ENCODE data around the gene THSD7A.
"Not testable (repeated sequence)": the region's sequence is repeated elsewhere in the genome, so short reads cannot be mapped to it uniquely, and the experiment has no call there.

THSD7A gene

DNA sequence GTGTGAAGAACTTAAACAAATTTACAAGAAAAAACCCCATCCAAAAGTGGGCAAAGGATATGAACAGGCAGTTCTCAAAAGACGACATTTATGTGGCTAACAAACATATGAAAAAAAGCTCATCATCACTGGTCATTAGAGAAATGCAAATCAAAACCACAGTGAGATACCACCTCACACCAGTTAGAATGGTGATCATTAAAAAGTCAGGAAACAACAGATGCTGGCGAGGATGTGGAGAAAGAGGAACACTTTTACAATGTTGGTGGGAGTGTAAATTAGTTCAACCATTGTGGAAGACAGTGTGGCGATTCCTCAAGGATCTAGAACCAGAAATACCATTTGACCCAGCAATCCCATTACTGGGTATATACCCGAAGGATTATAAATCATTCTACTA lies 388.1 kb downstream of the THSD7A start:
- not testable (repeated sequence) for DNase-seq

DNA sequence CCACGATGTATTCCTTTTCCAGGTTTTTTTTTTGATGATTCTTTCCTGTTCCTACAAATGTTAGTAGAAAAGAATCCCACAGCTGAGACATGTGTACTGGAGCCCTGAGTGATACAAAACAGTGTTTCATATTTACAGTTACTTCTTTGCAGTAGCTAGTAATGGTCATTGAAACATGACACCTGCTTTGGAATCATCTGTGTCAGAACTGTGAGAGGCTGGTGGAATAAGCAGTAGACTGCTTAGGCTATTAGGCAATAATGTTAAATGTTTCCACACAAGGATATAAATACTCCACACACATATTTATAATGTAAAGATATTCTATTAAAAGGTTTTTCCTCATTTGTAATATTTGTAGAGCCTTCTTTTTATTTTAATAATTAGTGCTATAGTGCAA lies 394.0 kb downstream of the THSD7A start:
- no peak for DNase-seq

DNA sequence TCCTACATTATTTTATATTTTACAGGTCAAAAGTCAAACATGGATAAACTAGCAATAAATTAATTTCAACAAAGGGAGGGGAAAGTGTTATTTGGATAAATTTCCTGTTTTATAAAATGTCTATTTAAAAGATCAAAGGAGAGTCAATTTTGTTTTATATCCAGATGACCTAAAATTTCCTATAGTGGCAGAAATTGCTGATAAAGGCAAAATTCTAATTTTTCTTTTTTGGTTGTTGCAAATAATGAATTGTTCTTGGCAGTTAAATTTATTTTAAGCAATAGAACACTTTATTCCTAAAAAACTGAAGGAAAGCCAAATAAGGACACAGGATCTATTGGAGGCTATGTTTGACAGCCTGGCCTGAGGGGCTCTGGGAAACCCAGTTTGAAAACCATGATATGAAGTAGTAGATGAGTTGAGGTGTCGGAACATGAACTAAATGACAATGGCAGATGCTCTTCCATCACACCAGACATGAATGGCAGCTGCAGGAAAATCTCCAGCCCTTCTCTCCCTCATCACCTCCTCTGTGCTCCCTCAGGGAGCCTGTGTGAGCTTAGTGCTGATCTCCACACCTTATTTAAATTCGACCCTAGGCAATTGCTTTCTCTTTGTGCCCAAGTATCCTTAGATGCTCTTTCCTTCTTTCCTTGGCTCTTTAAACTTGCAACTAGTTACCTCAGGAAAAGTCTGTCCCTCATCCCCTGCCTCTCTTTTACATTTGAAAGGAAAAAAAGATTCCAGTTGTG lies 395.0 kb downstream of the THSD7A start:
- DNase-seq: no peak

DNA sequence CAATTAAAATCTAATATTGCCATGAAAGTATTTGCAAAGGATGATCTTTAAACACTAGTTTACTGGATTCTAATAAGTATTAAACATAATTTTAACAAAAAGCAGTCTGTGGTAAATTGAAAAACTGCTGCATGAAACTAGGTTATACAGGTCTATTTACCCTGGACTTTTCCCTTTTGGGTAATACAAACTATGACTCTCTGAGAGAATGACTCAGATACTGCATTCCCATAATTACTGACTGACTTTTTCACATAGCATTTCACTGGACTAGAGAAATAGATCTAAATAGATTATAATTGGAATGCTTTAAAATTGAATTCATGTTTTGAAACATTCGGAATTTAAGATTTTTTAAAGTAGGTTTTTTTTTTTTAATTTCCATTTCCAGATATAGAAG lies 395.7 kb downstream of the THSD7A start:
- no peak for DNase-seq

DNA sequence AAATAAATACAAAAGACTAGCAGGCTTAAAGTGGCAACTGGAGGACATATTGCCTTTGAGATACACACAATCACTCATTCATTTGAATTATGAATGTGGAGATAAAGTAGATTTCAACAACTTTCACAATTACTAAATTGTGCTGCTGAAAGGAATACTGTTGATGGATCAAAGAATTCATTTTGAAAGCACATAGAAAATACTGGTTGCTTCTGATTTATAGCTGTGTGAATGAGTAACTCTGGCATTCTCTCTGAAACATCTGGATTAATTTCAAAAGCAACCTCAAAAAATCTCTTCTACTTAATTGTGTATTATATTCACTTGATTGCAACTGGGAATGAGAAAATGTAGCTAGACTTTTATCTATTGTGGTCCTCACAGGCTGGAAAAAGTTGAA lies 397.6 kb downstream of the THSD7A start:
- DNase-seq: no peak

DNA sequence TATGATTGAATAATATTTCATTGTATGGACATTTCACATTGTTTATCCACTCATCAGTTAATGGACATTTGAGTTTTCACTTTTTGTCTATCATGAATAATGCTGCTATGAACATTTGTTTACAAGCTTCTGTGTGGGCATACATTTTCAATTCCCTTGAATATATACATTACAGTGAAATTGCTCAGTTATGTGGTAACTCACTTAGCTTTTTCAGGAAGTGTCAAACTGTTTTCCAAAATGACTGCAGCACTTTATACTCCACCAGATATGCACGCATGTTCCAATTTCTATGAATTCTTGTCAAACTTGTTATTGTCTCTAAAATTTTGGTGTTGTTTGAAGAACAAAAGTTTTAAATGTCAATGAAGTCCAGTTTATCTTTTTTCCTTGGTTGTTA lies 401.2 kb downstream of the THSD7A start:
- DNase-seq: no peak

DNA sequence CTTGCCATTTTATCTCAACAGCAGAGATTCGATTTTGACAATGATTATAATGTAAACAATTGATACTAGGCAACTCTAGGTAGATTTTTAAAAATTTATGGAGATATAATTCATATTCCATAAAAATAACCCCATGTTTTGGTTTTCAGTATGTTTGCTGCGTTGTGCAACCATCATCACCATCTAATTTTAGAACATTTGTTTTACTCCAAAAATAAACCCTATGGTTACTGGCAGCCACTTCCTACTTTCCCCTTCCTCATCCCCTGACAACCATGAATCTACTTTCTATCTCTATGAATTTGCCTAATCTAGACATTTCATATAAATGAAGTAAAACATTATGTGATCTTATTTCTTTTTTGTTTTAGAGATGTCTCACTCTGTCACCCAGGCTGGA lies 401.9 kb downstream of the THSD7A start:
- DNase-seq: no peak

DNA sequence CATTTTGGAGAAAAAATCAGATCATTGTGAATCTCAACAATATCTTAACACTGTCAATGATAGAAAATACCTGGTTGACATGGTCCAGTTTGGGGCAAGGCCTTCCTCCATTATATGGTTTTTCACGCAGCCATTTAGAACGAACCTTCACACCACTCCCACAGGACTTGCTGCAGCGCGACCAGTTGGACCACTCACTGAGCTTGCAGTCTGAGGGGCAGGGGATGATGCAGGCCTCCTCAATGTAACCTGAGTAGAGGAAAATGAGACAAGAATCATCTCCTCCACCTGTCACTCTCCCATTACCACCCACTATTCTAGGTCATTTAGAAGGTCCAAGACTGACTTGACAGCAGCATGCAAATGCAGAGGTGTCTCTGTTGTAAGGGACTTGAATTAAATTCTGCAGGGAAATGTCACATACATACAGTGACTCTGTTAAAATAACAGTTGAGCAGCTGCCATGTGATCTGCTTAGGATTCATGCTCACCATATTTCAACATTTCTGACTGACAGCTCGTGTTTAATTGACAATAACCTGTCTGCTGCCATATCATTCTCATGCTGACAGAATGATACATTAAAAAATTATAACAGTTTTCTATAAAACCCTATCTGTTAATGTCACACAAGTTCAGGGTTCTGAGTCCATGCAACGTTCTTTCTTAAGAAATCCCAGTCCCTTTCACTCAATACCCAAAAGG lies 403.0 kb downstream of the THSD7A start:
- DNase-seq: no peak

DNA sequence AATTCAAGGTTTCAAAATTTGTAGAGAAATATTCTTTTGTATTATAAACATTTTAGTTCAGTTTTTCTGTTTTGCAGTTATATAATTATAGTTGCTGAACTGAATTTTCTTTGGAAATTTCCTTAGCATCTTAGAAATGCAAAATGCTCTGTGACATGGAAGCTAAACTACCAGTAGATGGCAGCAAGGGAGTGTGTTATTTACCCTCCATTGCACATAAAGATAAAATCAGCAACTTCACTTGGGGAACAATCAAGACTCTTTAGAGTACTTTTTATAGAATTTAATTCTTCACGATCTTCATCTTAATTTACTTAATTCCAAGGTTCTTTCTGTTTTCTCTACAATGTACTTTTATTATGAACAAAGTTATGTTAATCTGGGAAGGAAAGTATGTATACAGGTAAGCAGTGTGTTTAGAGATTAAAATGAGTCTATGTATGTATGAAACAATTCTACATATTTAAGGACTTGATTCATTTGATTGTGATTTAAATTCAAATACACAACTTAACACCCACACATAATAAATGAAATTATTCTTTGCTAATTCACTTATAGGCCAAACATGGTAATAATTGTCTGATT lies 404.2 kb downstream of the THSD7A start:
- DNase-seq: no peak

DNA sequence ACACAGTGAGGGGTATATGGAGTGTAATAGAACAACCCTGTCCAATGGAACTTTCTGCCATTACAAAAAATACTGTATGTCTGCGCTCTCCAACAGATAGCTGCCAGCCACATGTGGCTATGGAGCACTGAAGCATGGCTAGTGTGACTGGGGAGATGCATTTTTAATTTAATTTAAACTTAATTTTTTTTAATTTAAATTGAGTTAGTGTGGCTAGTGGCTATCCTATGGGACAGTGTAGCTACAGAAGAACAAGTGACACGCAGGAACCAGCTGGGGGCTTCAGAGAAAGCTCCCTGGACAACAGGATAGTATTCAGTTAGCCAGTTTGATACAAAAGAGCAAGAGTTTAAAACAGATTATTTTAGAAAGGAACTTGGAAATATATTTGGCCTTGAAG lies 408.0 kb downstream of the THSD7A start:
- no peak for DNase-seq

DNA sequence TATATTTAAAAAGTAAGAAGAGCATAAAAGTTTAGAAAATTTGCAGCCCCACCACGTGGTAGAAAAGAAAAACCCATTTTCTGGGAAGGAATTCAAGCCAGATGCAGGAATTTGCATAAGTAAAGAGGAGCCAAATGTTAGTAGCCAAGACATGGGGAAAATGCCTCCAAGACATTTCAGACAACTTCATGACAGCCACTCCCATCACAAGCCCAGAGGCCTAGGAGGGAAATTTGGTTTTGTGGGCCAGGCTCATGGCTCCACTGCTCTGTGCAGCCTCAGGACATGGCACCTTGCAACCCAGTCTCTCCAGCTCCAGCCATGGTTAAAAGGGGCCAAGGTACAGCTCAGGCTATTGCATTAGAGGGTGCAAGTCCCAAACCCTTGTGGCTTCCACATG lies 411.9 kb downstream of the THSD7A start:
- no peak for DNase-seq

DNA sequence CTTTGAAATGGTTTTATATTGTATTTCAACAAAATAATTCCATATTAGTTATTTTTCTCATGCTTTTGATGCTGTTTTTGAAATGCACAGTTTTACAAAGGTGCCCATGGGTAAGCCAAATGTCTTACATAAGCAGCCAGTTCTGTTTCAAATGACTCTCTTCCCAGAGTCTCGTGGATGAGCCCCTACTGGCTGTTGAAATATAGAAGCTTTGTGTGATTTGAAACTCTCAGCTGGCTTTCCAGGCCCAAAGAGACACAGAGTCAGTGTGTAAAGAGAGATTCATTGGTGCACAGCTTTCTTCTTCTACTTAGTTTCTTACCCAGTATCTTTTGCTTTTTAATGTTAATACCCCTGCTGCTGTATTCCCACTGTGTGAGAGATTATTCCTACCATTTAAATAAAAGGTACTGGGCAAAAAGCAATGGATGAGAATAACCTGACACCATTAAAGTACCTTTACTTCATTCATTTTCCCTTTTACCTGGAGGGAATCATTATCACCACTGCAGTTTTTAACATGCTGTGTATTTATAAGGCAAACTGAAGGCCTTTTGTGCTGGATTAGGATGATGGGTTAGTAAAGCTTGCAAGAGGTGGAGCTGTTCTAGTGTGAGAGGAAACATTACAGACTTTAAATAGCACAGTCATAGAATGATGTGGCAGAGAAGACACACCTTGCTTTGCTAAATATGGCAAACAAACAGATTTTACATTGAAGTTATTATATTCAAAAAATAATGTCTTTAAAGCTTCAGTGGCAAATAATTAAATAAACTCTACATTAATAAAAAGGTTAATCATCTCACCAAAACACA lies 415.1 kb downstream of the THSD7A start:
- no peak for DNase-seq

DNA sequence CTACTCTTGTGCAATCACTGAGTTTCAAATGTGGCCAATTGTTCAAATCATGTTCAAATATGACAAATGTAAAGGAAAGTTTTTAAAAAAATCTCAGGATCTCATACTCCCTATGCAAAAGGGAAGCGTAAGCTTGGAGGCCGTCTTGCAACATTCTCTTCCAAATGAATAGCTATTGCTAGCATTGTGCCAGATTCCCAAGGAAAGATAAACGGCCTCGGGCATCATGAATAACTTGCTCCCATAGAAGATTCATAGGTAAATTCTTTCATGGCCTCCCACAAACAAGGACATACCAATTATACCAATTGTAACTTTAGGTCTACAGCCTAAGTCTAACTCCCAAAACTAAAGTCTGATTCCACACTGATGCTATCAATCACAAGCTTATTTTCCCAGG lies 416.9 kb downstream of the THSD7A start:
- no peak for DNase-seq

DNA sequence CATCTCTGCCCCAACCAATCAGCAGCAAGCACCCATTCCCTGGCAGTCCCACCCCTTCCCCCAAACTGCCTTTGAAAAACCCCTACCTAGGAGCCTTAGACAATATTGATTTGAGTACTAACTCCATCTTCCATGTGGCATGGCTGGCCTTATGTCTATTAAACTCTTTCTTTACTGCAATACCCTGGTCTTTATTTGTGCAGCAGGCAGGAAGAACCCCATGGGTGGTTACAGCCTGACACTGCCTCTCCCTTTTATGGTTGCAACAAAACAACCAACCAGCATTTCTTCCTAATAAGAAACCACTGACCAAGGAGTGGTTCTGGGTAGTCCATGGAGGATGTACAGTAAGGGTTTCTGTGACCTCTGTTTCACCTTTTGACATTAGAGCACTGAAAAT lies 418.1 kb downstream of the THSD7A start:
- DNase-seq: no peak

DNA sequence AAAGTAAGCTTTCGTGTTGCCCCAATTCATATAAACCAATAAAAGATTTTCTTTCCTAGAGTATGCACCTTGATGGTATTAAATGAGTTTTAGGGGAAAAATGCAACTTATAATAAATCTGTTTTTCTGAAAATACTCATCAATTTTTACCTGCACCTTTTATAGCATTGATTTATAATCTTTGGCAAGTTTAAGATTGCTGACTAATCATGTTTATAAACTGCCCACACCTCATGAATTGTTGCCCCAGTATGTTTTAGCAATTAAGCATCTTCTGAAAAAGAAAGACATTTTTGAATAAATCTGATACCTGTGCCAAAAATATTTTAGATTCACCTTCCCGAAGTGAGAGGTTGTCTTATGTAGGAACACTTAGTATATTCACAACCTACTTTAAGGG lies 420.0 kb downstream of the THSD7A start:
- no peak for DNase-seq

DNA sequence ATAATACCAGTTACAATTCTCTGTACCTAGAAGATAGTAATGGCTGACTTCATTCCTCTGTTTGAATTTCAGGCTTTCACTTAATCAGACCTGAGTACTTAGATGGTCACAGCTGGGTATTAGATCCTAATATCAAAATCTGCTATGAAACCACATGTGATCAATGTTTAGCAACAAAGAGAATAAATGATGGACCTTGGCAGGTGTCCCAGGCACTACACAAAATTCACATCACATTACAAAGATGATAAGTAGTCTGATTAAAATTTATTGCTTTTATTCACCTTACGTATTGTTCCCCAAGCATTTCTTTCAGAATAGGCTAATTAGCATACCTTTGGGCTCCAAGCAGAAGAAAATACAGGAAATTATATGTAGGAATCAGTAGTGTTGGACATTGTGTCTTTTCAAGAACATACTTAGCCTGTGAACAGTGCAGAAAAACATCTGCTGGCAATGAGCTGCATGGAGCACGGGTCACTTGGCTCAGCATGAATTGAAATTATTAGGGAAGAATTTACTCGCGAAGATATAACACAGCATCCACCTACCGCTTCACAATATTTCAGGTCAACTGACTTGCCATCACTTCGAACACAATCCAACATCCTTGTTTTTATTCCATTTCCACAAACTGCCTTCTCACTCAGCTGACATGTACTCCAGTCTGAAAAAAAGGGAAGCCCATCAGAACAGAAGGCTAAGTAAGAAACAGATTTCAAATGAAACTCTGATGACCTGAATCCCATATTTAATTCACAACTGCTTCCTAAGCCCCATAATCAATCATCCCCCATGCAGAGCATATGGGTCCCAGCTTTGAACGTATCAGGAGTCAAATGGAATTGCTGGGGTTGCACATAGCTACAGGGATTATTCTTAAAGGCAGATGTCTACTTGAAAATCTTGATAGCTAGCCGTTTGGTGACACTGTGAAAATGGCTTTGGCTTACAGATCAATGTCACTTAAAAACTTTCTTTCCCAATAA lies 421.0 kb downstream of the THSD7A start:
- DNase-seq: no peak

DNA sequence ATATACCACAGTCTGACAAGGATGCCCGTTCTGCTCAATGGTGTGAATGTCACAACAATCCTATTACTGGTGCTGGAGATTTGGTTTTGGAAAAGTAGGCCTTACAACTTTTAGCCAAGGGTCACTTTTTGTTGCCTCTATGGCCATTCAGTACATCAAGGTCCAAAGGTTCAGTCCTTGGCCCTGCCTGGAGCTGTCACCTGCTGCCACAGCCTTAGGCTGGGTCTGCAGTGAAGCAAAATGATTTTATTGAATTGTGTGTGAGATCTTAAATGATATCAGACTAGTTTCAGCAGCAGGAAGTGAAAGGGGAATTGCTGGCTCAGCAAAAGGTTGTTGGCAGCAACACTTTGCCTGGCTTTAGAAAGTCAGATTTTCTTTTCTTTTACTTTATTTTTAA lies 427.6 kb downstream of the THSD7A start:
- no peak for DNase-seq

DNA sequence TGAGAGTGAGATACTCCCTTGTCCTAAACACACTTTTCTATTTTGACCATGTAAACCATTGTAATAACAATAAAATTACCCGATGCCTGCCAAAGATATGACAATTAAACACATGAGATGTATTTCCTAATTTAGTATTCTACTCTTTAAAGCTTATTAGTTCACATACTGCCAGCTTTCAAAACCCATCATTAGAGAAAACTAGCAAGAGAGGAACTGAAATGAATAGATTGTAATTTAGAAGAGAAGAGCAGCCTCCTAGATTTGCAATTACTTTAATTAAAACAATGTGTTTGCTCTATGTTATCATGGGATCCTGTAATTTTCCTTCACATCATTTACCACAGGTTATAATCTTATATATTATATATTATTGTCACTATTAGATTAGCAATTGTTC lies 428.2 kb downstream of the THSD7A start:
- no peak for DNase-seq

DNA sequence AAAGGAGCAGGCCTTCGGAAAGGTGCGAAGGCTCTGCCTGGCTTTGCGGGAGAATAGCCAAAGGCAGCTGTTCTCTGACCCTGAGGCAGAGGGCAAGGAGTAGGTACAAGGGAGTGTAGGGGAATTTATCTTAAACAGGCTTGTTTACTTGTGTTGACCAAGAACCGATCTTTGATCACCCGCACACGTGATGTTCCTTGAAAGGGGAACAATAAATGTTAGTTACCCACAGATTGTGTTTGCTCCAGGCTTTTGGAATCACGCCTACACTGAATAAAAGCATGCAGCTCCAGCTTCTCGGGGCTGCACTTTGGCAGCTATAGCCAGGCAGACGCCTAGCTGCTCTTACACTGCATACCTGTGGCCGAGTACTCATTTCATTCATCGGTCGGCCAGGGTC lies 437.6 kb downstream of the THSD7A start:
- DNase-seq: no peak

DNA sequence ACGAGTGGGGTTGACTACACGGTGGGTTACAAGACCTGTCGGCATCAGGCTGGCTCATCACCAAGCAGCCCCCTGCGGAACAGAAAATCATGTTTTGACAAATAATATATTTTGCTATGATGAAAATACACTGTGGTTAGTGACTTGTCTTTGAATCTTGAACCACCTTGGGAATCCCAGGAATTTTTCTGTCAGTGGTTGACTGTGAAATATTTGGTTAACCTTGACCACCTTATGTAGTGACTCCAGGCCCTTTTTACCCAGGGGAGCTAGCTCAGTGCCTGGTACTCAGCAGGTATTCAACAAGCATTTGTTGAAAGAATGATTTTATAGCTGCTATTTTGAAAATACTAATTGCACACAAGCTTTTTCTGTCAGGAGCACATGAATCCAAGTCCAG lies 452.4 kb downstream of the THSD7A start:
- DNase-seq: no peak

DNA sequence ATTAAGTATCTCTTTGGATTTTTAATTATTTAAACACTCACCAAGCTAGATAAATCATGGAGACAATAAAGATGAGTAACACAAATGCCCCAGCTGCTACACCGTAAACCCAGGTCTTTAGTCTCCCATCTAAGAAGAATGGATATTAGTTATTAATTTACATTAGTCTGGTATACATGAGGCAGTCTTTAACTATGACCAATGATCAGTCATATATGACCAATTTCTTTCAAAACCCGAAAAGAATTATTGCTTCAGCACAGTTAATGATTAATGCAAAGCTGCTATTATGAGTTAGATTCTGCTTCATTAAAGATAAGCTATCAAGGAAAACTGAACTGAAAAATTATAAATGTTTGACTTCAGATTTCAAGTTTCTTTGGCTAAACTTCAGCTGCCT lies 455.5 kb downstream of the THSD7A start:
- DNase-seq: no peak

DNA sequence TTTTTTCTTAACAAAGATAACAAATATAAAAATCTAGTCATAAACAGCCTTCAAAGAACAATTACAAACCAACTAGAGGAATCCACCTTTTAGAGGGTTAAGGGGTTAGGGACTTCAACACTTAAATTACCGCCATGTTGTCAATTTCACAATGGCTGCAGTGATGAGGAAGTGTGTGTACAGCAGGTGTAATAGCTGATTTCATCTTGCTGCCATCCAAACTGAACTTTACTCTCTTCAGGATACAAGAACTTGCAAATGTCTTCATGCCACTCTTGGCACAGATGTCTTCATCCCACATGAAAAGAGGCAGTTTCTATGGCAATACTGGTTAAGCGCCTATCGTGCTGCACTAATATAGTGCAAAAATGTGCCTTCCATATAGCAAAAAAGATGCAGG lies 457.4 kb downstream of the THSD7A start:
- no peak for DNase-seq
